GM23248 (cell line): ENCODE measurements around the gene ATG2A.

Source experiments
- EZH2 ChIP-seq: fragments of 200-600 bp; sonication (generic); IDR thresholded peaks from 2 replicates; pipeline ENCODE4 v1.6.1; 2018; ENCODE audit warnings: antibody characterized with exemption, mild to moderate bottlenecking; ENCODE audit not compliant: insufficient read depth, poor library complexity, severe bottlenecking
- EZH2phosphoT487 ChIP-seq: fragments of 200-600 bp; sonication (generic); IDR thresholded peaks from 2 replicates; pipeline ENCODE4 v1.6.1; 2018; ENCODE audit warnings: antibody characterized with exemption, moderate library complexity, mild to moderate bottlenecking, low read depth; ENCODE audit not compliant: insufficient read depth

DNA sequence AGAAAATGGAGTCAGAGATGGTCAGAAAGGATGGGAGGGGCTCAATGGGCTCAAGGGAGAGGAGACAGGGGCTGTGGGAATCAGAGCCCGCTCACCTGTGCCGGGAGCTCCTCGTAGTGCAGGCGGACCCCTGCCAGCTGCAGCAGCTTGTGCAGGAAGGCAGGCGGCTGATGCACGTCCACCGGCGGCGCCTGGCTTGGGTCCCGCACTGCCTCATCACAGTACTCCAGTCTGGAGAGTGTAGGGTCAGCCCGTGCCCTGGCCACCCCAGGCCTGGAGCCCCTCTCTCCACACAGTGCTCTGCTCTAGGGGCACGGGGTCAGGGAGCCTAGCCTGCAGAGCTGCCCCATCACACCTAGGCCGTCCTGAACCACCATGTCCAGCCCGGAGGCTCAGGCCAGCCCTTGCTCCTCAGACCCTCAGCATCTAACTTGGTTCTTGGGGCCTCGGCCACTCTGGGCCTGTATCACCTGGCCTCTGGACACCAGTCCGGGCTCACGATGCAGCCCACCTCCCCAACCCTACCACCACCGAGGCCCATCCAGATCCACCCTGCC is 3.8 kb downstream of the ATG2A start:
- TF ChIP-seq EZH2 (no peak), EZH2phosphoT487 (no peak)
